GM13976 (cell line): Measurements from ENCODE around the gene ASPA.

Experiments
- DNase-seq: peaks from one replicate; pipeline ENCODE4 v3.0.0; 2012; ENCODE audit warnings: low spot score
- in situ Hi-C: fragments of 300-500 bp; cut with MboI; formaldehyde crosslinking; loops from one replicate; pipeline ENCODE4 v1.12.0; 2022; ENCODE audit warnings: low sequenced_read_pairs, mixed read lengths, inconsistent platforms; ENCODE audit not compliant: unreplicated experiment
- TF ChIP-seq, protein P1 (sequence below): IDR thresholded peaks from 2 replicates; pipeline ENCODE4 v1.5.1; 2012; ENCODE audit warnings: borderline replicate concordance, mild to moderate bottlenecking; ENCODE audit not compliant: insufficient read depth; ENCODE audit errors: extremely low read depth, missing control alignments, control extremely low read depth

Gene ASPA

GRCh38 chr17:3469529-3469928 lies 6.3 kb upstream of the ASPA start:
- DNase-seq: no peak
- in situ Hi-C loops: no loop called here
- TF ChIP-seq, protein P1, sequence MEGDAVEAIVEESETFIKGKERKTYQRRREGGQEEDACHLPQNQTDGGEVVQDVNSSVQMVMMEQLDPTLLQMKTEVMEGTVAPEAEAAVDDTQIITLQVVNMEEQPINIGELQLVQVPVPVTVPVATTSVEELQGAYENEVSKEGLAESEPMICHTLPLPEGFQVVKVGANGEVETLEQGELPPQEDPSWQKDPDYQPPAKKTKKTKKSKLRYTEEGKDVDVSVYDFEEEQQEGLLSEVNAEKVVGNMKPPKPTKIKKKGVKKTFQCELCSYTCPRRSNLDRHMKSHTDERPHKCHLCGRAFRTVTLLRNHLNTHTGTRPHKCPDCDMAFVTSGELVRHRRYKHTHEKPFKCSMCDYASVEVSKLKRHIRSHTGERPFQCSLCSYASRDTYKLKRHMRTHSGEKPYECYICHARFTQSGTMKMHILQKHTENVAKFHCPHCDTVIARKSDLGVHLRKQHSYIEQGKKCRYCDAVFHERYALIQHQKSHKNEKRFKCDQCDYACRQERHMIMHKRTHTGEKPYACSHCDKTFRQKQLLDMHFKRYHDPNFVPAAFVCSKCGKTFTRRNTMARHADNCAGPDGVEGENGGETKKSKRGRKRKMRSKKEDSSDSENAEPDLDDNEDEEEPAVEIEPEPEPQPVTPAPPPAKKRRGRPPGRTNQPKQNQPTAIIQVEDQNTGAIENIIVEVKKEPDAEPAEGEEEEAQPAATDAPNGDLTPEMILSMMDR: no peak

DNA sequence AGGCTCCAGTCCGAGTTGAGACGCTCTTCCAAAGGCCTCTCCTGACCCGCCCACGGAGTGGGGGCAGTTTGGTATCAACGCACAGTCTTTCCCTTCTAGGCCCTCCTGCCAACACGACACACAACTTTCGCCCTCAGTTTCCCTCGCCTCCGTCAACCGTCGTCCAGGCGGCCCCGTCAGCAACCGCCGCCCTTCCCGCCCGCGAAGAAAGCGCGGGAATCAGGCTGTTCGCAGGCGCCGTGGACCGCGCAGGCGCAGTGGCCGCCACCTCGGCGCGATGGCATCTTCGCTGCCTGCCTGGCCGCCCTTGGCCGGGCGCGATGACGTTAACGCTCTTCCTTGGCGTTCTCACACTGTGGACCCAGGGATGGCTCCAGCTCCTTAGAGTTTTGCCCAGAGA lies 4.2 kb upstream of the ASPA start, which contains the start of gene SPATA22:
Gene SPATA22 (minus strand): TSS at position 221 of the 400 bp plus-strand sequence. CDS start 2,494 bp downstream, outside the sequence.
- TF ChIP-seq, protein P1: no peak
- in situ Hi-C loops: no loop called here
- no peak for DNase-seq

DNA sequence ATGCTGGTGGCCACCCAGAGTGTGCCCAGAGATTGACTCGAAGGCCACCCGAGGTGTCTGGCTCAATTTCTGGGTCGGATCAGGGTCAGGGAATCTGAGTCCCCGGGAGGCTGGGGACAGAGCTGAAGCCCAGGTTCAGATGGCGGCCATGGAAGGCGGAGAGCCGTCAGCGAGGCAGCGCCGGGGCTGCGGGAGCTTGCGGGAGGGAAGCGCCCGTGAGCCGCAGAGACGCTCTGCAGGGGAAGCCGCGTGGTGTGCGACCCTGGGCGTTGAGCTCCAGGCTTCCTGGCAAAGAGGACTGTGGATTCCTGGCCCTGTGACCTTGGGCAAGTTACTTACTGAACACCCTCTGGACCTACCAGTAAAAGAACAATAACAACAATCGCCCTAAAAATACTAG lies 3.7 kb upstream of the ASPA start:
- in situ Hi-C loops: no loop called here

DNA sequence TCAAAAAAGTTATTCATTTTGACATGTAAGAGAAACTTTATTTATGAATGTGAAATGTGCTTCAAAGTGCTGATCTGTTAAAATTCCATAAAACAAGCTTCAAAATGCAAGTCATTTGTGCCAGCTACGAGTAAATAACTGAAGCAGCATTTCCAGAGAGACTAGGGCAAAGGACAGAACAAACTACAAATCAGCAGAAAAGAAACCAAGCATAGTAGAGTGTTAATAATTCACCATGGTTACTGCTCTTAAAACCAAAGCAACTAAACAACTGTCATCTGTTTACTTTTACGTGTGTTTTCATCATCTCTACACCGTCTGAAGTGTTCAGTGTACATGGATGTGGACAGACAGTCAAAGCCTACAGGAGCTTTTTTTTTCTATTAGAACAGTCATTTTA lies 1.6 kb upstream of the ASPA start:
- TF ChIP-seq, protein P1: no peak

More for the DNA sequence above, 3.7 kb upstream of the ASPA start:
- no peak for DNase-seq
- TF ChIP-seq, protein P1: no peak

DNA sequence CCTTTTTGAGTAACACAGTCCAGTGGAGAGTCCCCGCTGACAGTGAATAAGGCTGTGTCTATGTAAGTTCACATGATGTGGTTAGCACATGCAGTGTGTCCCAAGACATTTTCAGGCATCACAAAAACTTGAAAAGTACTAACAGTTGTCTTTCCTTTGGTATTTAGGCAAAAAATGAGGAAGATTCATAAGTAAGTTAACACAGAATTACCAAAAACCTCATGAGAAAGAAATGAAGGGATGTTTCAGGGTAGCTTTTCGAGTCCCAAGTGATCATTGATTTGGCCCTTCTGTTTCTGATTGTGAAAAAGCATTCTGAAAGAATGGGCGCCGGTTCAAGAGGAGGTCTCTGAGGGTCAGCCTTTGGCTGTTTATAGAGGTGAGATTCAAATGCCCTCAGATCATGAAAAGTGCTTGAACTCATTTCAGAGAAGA lies 529 bp upstream of the ASPA start:
- in situ Hi-C loops: no loop called here
- DNase-seq: no peak
- TF ChIP-seq, protein P1: no peak

More for the DNA sequence above, 1.6 kb upstream of the ASPA start:
- in situ Hi-C loops: no loop called here
- DNase-seq: no peak

- in situ Hi-C loops: no loop called here
- TF ChIP-seq, protein P1: no peak
- no peak for DNase-seq
Measured at GRCh38 chr17:3479988-3480387, 4.2 kb downstream of the ASPA start.
